Activated gamma-delta T cell (primary cell): ENCODE measurements around the gene VAMP1.

Experiments
- DNase-seq: peaks from one replicate; lab custom pipeline; 2025; lab: John Stamatoyannopoulos, UW

Gene VAMP1

GRCh38 chr12:6425590-6426531 is 44.6 kb downstream of the VAMP1 start:
- no peak for DNase-seq

- DNase-seq: no peak
Measured at GRCh38 chr12:6424866-6425265, 45.6 kb downstream of the VAMP1 start.

- no peak for DNase-seq
Measured at GRCh38 chr12:6424008-6424347, 46.5 kb downstream of the VAMP1 start.

- DNase-seq: no peak
Measured at GRCh38 chr12:6423267-6424007, 47.0 kb downstream of the VAMP1 start.

GRCh38 chr12:6420364-6420763 is 50.1 kb downstream of the VAMP1 start:
- DNase-seq: no peak

GRCh38 chr12:6418796-6419195 is 51.7 kb downstream of the VAMP1 start:
- no peak for DNase-seq

GRCh38 chr12:6416596-6416995 is 53.9 kb downstream of the VAMP1 start:
- DNase-seq: no peak
